ENCODE measurements around the gene MT1B.

The MT1B gene

DNA sequence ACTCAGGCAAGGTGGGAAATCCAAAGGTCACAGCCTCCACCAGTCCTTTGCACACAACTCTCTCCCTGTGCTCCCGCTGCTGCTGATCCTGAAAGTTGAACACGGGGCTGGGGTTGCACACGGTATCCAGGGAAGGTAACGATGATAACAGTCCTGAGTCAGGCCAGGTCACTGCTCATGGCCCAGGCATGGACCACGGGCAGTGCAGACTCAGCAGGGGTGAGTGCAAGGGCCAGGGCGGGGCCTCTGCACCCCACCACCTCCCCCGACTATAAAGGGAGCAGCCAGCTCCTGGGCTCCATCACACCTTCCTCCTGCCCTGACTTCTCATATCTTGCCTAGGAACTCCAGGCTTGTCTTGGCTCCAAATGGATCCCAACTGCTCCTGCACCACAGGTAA lies at the start of gene MT1B:
TSS of gene MT1B (plus strand) at position 301 of the 400 bp plus-strand sequence. CDS start at position 369, 68 bp downstream.
- DNase-seq = no peak

DNA sequence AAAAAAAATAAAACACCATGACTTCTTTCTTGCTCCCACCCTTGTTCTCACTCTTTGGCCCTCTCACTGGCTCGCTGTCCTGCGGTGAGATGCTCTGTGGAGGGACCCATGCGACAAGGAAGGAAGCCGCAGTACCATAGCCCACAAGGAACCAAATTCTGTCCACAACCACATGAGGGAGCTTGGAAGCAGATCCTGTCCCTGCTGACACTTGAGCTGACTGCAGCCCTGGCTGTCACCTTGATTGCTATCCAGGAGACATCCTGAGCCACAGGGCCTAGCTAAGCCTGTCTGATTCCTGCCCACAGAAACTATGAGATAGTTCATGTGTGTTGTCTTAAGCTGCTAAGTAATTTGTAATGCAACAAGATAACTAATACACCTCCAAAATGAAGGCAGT lies 48.1 kb upstream of the MT1B start:
- DNase-seq = peak; percentile 52 to 63

DNA sequence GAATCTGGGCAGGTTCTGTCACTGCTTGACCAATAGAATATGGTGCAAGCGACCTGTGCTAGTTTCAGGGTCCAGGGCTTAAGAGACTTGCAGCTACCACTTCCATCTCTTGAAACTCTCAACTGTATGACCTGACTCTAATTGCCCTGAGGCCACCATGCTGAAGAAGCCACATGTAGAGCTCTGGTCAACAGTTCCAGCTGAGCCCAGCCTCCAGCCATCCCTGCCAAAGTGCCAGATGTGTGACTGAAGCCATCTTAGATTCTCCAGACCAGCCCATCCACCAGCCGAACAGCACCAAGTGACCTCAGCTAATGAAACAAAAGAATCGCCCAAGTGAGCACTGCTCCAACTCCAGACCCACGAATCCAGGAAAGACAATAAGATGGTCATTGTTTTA lies 46.7 kb upstream of the MT1B start:
- DNase-seq = no peak

DNA sequence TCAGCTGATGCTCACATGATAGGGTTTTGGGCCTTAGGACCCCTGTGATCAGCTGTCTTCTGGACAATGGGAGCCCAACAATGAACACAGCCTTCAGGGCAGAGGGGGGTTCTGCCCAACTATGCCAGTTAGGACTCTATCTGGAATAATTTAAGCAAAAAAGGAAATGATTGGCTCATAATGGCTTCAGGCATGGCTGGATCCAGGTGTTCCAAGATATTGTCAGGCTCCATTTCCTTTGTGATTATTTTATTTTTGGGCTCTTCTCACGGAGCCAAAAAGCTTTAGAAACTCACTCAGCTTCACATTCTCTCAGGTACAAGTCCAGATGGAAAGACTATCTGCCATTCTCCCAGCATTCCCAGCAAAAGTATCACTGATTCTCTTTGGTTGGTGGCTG lies 46.2 kb upstream of the MT1B start:
- DNase-seq = no peak

DNA sequence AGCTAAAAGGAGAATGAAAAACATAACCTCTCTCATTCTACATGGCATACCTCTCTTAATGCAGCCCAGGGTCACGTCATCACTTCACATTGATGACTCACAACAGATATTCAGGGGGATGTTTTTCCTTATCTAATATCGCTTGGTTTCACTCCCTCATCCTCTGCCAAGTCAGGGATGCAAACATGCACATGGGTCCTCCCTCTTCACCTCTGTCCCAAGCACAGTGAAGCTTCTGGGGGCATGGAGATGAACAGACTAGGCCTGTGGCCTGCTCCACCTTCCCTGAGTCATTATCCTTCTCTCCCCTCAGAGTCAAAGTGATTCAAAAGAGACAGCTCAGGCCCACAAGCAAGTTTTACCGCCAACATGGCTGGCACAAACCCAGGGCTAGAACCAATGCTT lies 45.6 kb upstream of the MT1B start:
- DNase-seq = no peak

DNA sequence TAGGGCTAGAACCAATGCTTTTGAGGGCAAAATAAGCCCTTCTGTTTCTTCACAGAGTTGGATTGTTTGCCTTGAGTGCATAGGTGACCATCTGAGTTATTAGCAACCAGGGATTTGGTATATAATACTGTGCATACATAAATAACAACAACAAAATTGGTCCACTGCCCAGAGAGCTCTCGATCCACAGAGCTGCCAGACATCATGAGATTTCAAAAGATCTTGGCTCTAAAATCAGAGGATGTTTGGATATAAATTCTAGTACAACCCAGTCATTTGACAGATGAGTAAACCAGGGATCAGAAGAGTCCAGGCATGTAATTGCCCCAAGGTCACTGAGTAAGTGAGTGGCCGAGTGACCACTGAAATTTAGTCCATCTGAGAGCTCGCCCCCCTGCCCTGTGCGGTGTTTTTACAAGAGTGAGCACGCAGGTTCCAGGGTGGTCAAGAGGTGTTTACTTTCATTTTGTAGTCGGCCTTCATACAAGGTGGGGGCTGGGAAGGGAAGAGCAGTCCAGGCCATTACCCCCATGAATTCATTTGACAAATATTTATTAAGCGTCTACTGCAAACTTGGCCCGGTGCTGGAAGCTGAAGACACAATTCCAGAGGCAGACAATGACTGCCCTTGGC lies 45.1 kb upstream of the MT1B start:
- no peak for DNase-seq

DNA sequence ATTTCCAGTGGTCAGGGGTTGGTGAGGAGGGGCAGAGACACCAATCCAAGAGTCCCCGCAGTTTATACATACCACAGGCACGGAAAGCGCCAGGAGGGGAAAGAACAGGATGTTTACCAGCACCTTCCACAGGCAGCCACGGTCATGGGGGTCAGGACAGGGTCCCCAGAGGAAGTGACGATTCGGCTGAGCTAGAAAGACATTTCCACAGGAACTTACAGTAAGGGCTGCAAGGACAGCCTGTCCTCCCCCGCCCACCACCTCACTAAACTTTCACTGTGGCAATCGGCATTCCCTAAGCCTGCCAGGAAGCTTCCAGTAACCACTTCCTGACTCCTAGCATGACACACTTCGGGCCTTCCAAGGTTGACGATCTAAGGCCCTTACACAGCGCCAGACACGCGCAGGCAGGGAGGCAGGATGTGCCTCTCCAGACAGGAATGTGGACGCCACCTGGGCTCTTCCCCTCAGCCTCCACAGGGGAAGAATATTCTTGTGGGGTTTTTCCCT lies 44.5 kb upstream of the MT1B start:
- peak in 1 of 2 experiments; percentile 15 for DNase-seq

DNA sequence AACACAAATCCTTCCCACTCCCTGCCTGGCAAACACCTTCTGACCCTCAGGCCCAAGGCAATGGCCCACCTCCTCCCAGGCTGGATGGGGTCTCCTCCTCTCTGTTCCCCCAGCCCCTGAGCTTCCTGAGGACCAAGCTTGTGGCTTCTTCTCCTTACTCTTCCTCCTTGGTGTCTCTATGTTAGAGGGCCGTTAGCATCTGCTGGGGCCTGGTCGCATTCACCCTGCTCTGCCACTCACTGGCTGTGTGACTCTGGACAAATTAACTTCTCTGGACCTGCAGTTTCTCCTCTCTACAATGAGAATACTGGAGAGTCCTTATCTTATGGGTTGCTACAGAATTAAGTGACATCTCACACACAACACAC lies 44.0 kb upstream of the MT1B start:
- DNase-seq = peak in 1 of 2 experiments; percentile 51

DNA sequence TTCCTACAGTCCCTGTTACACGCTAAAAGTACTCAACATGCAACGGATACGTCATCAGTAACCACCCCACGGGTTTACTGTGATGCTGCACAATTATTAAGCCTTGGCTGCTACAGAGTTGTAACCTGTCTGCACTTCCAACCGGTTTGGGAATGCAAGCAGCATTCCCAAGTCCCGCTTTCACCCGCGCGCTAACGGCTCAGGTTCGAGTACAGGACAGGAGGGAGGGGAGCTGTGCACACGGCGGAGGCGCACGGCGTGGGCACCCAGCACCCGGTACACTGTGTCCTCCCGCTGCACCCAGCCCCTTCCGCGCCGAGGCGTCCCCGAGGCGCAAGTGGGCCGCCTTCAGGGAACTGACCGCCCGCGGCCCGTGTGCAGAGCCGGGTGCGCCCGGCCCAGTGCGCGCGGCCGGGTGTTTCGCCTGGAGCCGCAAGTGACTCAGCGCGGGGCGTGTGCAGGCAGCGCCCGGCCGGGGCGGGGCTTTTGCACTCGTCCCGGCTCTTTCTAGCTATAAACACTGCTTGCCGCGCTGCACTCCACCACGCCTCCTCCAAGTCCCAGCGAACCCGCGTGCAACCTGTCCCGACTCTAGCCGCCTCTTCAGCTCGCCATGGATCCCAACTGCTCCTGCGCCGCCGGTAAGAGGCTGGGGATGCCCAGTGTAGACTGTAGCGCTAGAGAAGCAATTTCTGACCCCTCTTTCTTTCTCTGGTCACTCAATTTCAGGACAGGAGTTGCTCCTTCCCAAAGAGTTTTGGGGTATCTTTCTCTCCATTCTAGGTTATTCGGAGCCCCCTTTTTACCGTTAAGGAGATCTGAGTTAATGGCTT lies 43.4 kb upstream of the MT1B start, which contains the start of gene MT2A:
TSS of gene MT2A (plus strand) at position 542 of the 833 bp plus-strand sequence. CDS start at position 614, 72 bp downstream.
- DNase-seq = peak; percentile 97 to 99

DNA sequence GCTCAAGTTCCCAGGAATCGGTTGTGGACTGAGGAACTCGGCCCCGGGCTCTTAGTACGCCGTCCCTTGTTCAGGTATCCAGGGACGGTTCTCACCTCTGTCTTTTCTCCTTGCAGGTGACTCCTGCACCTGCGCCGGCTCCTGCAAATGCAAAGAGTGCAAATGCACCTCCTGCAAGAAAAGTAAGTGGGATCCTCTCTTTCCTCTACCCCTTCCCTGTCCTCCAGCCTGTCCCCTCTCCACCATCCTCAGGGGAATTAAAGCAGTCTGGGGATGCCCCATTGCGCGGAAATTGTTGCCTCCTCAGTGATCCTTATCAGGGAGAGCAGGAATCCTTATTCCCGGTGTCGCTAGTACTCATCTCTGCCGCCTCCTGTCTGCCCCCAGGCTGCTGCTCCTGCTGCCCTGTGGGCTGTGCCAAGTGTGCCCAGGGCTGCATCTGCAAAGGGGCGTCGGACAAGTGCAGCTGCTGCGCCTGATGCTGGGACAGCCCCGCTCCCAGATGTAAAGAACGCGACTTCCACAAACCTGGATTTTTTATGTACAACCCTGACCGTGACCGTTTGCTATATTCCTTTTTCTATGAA lies 42.7 kb upstream of the MT1B start:
- DNase-seq = peak in 1 of 2 experiments; percentile 44

DNA sequence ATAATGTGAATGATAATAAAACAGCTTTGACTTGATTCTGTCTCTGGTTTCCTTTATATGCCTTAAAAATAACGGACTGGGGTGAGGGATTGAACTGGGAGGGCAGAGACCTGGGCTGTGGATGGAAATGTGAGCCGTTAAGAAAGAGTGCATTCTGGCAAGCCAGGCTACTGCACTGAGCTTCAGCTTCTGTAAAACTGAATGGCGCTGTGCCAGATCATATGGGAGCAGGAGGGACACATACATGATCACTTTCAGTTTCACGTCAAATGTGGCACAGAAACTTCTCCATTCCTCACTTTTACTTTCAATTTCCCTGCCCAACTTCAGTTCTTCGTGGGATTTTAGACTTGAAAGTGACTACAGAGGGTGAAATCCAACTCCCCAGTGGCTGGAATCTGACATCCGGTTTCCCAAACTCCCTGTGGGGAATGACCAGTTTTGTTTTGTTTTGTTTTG lies 42.2 kb upstream of the MT1B start:
- peak; percentile 81 to 85 for DNase-seq

DNA sequence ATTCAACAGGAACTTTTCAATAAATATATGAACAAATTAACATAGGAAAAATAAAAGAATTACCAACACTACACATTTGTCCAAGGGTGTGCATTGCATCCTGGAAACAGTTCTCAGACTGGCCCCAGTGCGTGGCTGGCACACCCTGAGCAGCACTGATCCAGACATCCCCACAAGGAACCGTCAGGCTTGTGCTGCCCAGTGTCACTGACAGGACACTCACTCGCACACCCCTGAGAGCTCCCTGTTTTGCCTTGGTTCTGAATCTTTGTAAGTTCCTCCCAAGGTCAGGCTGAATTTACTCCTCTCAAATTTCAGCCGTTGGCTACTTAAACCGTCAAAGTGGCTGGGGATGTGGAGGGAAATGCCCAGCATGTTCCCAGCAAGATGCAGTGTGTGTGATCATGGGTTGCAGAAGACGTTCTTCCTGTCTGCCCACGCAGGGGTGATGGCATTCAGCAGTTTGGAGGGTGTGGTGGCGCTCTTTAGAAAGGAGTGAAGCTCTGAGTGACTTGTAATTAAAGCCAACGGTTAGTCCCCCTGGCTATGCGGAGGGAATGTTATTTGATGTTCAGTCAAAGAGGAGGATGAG lies 41.6 kb upstream of the MT1B start:
- peak; percentile 66 to 73 for DNase-seq

DNA sequence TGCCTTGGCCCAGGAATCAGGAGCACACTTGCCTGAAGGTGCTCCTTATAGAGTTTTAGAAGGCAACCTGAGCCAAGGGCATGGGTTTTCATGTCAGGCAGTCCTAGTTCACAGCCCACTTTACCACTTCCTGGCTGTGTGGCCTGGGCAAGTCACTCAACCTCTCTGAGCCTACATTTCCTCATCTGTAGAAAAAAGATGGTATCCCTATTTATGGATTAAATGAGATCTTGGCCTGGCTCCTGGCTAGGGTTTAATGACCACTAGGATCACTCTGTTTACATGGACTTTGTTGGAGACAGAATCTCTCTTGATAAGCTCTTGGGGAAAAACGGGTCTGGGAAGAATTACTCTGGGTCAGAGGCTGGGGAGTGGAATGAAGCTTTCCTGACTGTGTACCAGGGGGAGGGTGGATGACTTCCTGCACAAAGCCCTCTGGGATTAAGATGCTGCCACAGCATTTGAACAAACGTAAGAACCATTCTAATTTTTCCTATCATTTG lies 41.0 kb upstream of the MT1B start:
- DNase-seq = peak in 1 of 2 experiments; percentile 51

DNA sequence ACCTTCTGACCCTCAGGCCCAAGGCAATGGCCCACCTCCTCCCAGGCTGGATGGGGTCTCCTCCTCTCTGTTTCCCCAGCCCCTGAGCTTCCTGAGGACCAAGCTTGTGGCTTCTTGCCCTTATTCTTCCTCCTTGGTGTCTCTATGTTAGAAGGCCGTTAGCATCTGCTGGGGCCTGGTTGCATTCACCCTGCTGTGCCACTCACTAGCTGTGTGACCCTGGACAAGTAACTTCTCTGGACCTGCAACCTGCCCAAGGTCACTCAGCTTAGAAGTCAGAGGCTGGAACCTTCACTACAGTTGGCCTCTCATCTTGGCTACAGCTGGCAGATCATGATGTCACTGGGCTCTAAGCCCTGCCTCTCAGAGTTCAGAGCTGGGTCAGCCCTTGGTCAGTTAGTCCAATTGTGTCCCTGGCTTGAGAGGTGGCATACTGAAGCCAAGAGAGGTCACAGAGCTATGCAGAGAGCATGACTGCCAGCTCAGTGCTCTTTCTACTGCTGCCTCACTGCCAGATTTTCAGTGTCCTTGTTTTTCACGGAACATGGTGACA lies 40.3 kb upstream of the MT1B start:
- no peak for DNase-seq

DNA sequence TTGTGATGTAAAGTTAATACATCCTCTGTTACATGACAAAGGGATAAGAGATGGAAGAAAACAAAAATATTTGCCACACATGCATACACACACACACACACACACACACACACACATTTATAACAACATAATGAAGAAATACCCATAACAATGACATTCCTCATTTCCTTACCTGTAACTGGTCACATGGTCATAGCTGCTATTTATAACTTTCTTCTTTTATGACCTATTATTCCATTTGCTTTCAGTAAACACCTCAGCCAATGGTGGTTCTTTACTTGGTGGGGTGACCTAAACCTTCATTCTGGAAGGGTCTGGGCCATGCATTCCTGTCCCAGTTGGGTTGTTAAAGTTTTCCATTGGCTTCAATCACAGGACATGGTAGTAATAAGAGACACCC lies 38.0 kb upstream of the MT1B start:
- no peak for DNase-seq

DNA sequence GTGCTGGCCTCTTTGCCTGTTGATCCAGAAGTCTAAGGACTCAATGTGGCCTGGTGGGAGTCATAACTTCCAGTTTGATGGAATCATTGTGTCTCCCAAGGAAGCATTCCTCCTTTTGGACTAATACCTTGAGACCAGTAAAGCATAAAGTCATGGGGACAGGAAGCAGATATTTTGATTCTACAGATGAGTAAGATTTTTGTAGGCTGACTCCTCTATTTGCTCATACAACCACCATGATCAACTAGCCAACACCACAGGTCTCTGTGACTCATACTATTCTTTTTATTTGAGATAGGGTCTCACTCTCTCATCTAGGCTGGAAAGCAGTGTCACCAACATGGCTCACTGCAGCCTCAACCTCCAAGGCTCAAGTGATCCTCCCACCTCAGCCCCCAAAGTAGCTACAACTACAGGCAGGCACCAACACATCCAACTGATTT lies 37.1 kb upstream of the MT1B start:
- DNase-seq = no peak

DNA sequence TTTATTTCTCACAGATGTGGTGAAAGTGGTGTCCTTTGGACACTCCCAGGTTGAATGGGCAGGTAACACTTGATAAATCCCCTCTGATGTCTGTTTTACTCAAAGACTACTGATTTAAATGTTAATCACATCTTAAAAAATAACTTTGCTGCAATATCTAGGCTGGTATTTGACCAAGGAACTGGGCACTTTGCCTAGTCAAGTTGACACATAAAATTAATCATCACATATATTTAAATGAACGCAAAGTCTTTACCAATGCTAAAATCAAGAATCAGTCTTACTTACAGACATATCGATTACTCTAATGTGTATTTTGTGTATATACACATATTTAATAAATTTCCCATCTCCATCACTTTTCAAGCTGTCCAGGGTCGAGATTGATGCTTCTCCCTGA lies 36.3 kb upstream of the MT1B start:
- DNase-seq = no peak

DNA sequence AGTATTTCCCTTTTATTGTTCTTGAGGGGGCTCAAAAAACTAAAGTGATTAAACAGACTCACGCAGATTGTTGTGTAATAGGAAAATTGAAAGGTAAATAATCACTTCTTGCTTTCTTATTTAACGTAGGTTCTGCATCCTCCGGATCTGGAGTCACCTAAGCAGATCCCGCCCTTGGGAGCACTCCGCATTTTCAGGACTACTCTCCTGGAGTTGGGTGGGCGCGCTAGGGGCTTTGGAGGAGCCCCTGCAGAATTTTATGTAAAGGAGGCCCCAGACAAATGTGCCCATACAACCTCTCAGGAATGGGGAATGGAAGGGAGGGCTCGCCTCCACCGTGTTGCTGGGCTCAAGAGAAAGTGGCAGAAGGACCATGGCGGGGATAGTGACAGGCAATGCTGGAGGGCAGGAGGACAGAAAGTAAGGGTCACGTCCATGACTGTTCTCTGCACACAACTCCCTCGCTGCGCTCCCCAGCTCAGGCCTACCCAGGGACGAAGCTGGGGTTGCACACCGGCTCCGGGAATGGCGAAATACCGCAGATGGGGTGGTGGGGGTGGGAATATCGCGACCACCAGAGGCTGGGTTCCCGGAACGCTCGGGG lies 35.0 kb upstream of the MT1B start:
- no peak for DNase-seq

DNA sequence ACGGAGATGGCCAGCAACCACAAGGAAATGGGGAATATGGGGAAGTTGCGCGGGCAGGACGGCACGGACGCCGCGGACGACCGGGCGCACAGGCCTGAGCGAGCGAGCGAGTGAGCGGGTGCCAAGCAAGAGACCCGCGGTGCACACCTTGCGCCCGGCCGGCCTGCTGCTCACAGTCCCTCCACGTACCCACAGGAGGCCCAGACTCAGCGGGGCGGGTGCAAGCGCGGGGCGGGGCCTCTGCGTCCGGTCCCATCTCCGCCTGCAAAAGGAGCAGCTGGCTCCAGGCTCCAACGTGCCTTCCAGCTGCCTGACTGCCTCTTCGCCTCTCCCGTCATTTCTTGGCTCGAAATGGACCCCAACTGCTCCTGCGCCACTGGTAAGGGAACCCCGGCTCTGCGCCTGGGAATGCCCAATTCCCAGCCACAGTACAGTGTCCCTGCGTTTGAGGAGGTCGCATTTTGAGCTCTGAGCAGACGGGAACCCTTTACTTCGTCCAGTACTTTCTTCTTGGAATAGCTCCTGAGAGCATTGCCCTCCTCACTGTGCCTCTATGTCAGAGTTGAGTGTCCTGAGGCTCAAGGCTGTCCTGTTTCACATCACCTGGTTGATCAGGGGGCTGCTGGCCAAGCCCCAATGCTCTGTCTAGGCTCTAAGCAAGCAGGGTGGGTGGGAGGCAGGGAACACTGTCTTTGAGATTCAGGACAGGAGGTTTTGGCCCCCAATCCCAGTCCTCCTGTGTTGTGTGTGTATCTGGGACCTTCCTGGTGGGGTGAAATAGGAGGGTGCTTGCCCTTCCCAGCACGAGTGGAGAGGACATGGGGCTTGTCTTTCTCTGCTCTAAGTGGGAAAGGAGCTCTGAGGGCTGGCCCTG lies 34.2 kb upstream of the MT1B start:
- peak; percentile 12 to 31 for DNase-seq

DNA sequence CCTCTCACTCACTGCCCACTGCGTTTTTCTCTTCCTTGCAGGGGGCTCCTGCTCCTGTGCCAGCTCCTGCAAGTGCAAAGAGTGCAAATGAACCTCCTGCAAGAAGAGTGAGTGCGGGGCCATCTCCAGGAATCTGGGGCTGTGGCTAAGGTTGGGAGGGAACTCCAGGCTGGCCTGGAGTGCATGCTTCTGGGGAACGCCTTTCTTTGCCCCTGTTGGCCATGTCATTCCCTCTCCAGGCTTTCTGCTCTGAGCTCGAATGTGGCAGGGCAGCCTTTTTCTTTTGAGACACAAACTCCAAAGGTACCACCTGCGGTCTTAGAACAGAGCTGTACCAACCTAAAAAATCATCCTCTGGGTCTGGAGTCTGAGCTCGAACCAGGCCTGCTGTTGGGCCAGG lies 33.5 kb upstream of the MT1B start:
- no peak for DNase-seq

DNA sequence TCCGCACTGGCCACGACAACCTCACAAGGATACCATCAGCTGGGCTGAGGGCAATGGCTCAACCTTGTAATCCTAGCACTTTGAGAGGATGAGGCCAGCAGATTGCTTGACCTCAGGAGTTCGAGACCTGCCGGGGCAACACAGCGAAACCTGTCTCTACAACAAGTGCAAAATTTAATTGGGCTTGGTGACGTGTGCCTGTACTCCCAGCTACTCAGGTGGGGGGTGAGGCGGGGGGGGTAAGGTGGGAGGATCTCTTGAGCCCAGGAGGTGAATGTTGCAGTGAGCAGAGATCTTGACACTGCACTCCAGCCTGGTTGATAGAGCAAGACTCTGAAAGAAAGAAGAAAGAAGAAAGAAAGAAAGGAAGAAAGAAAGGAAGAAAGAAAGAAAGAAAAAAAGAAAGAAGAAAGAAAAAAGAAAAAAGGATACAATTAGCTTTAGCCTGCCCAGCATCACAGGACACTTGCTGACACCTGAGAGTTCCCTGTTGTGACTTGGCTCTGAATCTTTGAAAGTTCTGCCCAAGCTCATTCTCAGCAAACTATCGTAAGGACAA lies 31.3 kb upstream of the MT1B start:
- DNase-seq = no peak

Data from Kasumi-1 (cell line).